NCI-H510A treated with DMSO at 0.1 percent for 48 hours (cell line): ENCODE data around the gene NTRK3.
"Not testable (repeated sequence)": the region's sequence is repeated elsewhere in the genome, so short reads cannot be mapped to it uniquely, and the experiment has no call there.

Experiments used
- DNase-seq: peaks from one replicate; lab custom pipeline; 2025; lab: John Stamatoyannopoulos, UW

Gene NTRK3

DNA sequence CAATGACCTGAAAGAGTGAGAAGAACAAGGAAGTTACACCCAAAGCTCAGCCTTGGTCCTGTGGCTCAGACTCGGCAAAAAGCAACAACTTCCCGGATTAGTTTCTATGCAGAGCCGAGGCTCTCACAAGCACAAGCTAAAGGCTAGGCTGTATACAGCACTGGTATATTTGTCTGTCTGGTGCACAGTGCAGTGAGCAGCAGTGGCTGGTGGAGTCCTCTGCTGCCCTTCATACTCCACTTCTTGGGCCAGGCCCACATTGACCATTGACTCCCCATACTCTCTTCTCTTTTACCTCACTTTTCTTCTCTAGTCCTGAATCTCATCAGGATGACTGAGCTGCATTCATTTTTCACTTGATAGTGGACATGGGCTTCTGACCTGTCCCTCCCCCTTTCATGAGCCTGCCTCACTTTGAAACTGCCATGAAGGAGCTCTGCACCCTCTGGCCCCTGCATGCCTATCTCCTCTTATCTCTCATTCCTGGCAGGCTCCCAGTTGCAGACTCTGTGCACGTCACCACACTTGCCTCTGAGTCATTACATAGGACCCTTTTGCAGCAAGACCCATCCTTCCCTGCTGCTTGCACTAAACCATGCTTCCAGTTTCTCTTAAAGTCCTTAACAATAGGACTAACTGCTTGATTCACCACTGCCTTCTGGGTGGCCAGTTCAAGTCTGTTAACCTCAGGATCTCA, 379.3 kb downstream of the NTRK3 start:
- DNase-seq = no peak

DNA sequence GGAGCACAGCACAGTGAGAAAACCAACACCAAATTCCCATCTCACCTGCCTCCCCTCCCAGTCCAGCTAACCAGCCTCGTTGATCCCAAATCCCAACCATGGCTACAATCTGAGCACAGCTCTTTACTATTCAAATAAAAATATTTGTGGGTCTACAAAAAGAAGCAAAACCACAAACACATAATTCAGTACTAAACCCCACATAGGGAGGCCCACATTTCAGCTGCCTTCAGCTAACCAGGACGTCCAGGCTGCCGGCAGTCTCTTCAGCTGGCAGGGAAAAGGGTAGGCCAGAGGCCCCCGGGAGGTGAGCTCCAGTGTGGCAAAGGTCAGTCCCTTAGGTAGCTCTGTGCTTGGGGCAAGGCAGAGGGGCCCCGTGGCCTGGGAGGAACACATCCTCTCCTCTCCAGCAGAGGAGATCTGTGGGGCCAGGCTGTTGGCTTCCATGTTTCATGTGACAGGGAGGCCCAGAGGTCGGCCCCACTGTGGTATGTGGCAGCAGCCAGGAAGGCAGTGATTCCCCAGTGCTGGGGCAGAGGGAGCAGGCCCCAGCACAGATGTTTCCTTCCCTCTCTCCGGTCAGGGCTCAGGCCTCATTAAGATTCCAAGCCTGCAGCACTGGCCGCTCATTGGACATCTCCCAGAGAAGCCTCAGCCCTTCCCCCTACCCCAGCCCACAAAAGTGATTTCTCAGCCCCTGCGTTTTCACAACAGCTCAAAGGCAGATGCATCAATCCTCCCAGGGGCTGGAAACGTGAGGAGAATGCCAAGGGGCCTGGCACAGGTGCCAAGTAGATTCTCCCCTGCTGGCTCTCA, 381.4 kb downstream of the NTRK3 start:
- DNase-seq = no peak

DNA sequence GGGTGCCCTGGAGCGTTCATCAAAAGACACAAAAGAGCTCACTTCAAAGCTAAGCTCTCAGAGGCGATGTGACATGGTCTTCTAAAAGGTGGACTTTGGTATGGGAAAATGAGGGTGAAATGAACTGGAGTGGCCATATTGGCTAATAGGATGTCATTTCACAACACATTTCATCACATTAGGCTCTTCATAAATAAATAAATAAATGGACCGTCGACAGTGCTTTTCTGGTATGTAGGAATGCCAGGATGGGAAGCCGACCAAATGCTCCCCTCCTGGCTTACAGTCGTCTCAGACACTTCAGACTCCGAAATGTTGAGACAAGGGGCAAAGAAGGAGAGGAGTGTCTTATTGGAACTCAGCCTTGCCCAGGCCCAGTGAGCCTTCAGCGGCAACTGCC, 383.0 kb downstream of the NTRK3 start:
- DNase-seq = no peak

DNA sequence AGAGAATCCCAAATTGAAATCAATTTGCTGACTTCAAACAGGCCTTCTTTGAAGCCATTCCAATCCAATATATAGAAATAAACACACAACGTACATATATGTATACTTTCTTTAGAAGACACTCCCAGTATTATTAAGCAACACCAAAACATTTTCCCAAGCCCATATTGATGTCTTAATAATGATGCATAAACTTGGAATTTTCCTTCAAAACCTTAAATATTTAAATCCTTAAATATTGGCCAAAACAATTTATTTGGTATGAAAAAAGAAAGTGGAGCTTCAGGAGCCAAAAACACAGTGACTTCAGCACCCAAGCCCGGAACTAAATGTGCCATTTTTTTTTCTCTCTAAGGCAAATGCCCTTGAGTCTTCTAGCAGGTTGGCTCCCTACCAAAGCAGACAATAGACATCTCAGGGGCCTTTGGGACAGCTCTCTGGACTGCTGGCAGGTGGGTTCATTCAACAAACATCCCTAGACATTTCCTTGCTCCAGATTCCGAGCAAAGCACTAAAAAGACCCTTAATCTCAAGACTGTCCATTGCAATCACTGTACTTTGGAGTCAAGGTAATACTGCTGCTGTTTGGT, 384.7 kb downstream of the NTRK3 start:
- no peak for DNase-seq

DNA sequence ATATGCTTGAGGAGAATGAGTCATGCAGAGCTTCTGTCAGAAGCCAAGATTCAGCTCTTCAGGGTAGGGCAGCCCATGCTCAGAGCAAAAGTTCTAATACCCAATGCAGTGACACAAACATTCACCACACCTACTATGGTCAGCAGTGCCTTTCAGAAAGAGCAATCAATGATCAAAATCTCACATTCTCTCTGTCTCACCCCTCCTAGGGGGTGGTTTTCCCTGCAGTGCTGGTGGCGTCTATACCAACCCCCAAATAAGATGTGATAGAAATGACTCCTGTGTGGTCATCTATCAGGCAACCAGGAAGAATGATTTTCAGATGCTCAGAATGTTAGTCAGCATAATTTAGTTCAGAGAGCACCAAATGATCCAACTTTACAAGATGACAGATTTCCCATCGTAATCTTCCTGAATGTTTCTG, 385.3 kb downstream of the NTRK3 start:
- no peak for DNase-seq

DNA sequence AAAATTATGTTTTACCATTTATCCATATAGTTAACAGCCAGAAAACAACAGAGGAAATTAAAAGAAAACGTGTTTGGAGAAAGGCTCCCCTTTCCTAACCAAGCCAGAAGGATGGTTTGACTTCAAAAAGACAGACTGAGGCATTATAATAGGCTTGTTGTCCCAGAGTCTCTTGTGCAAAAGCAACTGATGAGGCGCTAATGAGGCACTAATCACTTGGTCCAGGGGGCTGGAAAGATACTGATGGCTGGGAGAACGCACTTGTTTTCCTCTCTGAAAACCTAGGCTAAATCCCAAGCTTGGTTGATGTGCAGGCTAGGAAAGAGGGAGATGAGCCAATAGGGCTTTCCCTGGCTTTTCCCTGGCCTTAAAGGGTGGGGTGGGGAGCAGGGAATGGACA, 389.6 kb downstream of the NTRK3 start:
- no peak for DNase-seq

DNA sequence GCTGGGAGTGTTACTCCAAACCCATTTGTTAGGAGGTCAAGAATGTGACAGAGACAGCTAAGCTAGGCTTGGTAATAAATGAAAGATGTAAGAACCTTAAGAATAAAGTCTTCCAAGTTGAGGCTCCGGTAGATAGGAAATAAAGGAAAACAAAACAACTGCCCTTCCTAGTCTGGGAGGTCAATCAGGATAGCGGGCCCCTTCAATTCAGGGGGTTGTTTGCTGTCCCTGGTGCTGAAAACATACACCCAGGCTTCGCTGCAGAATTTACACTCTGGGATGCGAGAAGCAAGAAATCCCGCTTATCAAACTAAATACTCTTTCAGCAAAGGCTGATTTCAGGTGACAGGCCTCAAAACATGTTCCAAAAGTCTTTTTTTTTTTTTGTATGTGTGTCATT, 393.4 kb downstream of the NTRK3 start:
- no peak for DNase-seq

DNA sequence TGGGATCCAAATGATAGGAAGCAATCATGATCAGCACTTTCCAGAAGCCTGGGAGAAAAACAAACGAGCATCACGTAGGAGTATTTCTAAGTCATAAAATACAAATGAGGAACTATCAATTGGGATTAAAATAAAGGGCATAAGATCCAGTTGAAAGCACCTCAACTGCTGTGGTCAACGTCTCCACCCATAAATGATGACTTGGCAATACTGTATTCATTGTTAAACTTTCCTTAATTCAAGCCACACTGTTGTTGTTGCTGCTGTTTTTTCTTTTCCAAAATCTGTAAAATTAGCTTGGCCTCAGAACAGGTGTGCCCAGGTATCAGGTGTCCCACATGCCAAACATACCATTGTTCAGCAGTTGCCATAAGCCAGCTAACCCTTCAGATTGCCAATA, 395.8 kb downstream of the NTRK3 start:
- DNase-seq = no peak

DNA sequence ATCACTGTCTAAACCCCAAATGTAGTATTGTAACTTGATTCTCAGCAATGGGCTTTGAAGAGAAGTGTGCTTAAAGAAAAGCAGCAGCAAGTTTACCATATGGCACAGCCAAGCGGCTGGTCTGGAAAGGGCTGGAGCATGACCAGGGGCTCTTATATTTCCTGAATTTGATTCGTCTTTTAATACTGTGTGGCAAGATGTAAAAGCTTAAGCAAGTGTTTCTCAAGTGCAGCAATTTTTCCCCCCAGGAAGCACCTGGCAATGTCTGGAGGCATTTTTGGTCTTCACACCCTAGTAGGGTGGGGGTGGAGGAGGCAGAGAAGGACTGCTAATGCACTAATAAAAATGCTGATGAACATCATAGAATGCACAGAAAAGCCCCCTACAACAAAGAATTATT, 397.9 kb downstream of the NTRK3 start:
- no peak for DNase-seq

DNA sequence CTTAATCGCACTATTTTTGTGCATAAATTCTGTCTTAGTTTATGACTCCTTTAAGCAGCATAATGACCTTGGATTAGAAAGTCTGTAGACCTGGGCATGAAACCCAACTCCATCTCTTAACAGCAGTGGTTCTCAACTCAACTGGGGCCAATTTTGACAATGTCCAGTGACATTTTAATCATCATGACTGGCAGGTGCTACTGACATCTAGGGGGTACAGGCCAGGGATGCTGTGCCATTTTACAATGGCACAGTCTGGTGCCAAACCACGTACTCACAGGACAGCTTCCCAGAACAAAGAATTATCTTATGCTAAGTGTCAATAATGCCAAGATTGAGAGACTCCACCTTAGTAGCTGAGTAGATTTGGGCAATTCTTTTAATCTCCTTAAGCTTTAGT, 405.0 kb downstream of the NTRK3 start:
- DNase-seq = no peak

DNA sequence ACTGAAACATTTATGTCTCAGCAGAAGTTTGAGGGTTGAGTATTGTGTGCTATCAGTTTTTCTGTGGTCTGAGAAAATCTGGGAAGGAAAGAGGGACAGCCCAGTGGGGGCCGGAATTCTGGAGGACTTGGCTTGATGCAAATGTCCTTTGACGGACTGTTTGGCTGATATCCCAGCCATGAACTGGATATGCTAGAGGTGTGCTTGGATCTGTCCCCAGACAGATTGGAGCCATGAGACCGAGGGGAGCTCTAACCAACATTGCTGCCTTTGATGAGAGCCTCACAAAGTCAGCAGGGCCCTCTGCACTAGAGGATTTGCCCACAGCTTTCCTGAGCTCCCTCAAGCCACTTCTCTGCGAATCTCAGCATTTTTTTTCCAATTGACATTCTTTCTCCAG, 405.6 kb downstream of the NTRK3 start:
- no peak for DNase-seq

DNA sequence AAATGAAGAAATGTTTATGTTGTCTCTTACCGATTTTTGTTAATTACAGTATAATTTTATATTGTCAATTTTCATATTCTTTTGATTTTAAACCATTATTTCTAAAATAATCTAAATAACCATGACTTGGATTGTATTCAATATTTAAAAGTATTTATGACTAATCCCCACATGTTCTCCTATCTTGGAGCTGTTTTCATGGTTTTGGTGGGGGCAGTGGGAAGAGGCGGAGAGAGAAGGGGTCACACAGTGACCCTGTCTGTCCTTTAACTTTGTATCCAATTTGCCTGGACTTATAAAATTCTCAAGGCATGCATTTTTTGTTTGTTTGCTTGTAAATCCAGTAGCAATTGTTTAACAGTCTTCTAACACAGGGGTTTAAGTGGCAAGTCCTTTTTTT, 407.4 kb downstream of the NTRK3 start:
- DNase-seq = no peak

DNA sequence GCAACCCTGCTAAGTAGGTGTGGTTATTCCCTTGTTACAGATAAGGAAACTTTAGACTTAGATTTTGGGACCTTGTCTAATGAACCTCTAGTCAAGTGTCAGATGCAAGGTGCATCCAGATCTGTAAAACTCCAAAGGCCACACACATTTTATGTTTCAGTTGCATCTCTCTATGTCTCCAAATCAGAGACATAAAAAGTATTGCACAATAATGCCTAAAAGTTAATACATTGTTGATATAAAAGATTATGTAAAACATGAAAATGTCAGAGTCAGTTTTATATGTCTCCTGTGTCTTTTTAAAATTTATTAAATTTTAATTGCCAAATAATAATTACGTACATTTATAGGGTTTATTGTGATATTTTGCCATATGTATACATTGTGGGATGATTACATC, 408.5 kb downstream of the NTRK3 start:
- no peak for DNase-seq

DNA sequence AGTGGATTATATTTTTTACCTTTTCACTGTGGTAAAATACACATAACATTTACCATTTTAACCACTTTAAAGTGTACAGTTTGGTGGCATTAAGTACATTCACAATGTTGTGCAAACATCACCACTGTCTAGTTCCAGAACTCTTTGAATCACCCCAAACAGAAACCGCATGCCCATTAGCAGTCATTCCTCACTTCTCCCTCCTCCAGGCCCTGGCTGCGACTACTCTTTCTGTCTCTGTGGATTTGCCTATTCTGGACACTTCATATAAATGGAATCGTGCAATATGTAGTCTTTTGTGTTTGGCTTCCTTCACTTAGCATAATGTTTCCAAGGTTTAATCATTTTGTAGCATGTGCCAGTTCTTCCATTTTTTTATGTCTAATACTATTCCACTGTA, 409.8 kb downstream of the NTRK3 start:
- no peak for DNase-seq

DNA sequence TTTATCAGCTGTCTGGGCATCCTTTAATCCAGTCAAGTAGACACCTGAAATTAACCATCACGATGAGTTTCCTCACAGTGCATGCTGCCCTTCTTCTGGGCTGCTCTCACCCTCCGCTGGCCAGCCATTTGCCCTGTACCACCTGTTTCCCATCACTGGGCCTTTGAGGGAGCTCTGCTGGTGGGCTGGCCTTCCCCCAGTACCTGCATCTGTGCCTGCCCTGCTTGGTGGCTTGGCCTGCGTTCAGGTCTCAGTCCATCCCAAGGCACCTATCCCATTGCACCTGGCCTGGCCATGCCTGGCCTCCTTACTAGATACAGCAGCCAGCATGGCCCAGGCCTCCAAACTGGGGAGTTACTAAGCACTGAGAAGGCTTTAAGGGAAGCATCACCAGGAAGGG, 413.2 kb downstream of the NTRK3 start:
- DNase-seq = no peak

DNA sequence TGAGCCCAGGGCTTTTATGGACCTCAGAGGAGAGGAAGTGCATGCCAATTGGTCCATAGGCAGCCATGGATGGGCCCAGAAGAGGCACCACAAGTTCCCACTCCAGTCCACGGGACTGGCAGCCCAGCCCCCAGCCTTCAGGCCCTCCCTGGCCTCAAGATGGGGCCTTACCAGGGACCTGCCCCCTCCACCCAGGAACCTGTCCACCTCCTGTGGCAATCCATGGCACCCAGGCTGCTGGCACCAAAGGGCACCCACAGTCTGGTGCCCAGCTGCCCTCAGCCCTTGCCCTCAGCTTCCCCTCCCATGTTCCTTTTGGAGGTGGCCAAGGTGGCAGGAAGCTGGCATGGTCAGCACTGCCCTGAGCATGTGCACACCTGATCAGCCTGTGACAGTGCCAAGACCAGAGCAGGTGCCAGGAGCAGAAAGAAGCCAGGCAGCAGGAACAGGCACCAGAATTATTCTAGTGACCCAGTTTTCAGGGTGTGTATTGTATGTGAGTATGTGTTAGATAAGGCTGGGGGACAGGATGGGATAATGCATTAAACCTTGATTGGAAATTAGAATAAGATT, 415.0 kb downstream of the NTRK3 start:
- DNase-seq = no peak

DNA sequence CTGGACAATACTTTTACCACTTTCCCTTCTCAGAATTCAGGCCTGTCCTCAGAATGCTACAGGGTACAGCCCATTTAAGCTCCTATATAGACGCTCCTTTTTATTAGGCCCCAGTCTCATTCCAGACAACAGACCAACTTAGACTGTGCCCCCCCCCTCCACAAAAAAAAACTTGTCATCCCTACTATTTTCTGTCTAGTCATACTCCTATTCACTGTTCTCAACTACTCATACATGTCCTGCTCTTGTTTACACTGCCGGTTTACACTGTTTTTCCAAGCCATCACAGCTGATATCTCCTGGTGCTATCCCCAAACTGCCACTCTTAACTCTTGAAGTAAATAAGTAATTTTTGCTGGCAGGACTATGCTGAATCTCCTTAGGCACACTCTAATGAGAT, 420.7 kb downstream of the NTRK3 start:
- not testable (repeated sequence) for DNase-seq

DNA sequence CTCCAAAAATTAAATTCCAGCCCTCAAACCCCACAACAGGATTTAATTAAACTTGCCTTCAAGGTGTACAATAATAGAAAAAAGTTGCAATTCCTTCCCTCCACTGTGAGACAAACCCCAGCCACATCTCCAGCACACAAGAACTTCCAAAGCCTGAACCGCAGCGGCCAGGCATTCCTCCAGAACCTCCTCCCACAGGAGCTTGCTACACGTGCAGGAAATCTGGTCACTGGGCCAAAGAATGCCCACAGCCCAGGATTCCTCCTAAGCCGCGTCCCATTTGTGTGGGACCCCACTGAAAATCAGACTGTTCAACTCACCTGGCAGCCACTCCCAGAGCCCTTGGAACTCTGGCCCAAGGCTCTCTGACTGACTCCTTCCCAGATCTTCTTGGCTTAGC, 423.2 kb downstream of the NTRK3 start:
- DNase-seq = not testable (repeated sequence)

DNA sequence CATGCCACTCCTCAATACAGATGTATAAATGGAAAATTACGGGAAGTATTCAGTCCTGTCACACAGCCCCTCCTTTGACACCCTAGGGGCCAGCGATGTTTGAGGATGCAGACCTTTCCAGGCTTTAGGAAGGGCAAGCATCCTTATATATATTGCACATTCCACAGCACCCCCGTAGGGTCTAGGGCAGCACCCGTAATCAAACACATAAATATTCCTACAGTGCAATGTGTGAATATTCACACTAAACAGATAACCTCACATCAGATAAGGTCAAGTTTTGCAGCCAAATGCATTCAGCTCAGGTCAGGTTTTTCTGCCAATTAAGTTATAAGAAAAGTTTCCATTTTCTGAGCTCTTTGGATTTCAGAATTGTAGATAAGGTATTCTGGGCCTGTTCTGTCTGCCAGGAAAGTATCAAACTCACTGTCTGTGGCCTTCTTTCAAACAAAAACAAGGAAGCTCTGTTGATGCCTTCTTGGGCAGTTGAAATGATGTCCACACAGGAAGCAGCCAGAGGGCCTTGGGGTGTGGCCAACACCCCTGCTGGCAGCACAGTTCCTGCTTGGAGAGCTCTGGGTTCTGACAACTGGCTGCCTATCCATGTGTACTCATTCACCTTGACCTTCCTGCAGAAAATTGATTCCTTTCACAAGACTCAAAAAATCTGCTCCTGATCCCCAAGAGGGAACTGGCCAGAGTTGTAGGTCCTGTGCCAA, 427.0 kb downstream of the NTRK3 start:
- no peak for DNase-seq

DNA sequence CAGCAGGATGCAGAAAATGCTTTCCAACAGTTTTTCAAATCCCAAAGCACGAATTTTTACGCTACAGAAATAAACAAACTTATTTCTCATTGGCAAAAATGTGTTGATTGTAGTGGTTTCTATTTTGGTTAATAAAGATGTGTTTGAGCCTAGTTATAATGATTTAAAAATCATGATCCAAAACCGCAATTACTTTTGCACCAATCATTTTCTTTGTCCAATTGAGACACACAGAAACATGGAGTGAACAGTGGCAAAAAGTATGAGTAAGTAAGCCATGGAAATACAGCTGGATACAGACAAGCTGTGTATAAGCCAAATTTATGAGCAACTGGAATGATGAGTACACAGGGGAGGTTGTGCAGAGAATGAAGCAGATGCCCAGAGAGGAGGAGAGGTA, 427.9 kb downstream of the NTRK3 start:
- no peak for DNase-seq

DNA sequence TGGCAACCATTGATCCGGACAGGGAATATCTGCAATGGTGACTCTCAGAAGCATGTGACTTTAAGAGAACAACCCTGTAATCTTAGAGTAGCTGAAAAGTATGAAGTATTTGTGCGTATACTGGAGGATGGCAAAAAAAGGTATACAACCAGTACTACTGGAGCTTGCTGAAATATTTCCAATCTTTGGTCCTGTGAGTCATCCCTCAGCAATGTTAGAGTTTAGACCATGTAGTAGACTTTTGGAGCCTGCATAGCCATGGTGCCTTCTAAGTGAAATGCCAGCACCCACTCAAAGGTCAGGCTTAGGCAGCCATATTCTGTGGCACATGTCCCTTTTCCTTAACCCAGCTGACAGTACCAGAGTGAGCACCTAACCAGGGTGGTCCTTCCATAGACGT, 429.4 kb downstream of the NTRK3 start:
- DNase-seq = no peak

DNA sequence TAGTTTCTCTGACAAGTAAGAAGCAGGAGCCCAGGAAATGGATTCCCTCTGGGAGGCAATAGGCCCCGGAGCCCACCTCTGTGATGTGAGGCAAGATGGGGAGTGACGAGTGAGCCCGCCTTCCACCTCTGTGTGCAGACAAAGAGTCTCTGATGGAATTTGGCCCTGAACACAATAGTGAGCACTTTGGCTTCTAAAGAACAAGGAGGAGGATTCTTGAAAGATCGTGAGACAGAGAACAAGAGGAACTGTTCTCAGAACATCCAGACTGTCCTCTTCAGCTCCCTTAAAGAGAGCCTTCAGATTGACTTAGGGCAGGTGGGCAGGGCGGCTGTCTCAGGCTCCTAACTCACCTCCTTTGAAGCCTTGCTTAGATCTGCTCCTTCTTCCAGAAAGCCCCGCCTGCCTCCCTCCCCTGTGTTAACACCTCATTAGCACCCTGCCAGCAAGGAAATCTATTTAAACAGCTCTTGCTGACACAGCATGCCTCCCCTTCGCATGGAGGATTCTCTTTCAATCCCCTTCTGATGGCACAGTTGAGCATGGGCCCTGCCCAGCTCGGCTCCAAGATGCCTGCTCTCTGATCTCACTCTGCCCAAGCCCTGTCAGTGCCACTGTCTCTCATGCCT, 430.3 kb downstream of the NTRK3 start:
- DNase-seq = no peak
